ENCODE results near the gene ELF1. TPM values are rescaled to one million over a fixed set of nuclear protein-coding genes. Genes with fewer than 3 reads are reported as not detected.

ELF1 gene
- total and polyA plus RNA-seq, 2 experiments from 2014 or later = 7.0 to 12.7 TPM

DNA sequence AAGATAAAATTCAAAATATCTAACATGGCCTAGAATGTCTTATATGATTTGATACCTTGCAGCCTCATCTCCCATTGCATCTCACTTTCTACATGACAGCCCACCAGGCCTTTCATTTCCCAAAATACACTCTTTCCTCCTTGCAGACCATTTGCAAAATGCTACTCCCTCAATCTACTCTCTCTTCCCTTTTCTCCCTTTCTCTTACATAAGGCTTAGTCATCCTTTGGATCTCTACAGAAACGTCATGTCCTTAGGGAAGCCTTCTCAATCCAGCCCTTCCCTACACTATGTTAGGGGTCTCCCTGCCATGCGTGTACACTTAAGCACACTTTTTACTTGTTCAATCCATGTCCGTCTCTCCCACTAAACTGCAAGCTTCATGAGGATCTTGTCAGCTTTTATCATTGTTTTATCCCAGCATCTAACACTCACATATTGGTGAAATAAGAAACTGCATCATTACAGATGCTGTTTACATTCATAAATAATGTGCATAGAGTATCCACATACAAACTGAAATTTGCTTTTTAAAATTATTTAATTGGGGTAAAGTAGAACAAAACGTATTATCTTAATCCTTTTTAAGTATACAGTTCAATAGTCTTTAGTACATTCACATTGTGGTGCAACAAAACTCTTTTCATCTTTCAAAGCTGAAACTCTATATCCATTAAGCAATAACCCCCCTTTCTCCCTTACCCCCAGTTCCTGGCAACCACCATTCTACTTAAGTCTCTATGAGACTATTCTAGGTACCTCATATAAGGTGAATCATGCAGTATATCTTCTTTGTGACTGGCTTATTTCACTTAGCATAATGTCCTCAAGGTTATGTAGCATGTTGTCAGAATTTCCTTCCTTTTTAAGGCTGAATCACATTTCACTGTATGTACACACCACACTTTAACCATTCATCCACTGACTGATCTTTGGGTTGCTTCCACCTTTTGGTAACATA lies 30.6 kb upstream of the ELF1 start:
- Mint-ChIP-seq H3K9me3 (peaks cover 41% of the 10 kb centered on the region), H3K27ac (no peak overlapping the region), H3K36me3 (ENCODE audit: low read depth) (peaks cover 33% of the 10 kb centered on the region), H3K4me3 (no peak overlapping the region), H3K4me1 (no peaks in the 10 kb centered on the region), H3K27me3 (ENCODE audit: insufficient read depth, low read depth, poor library complexity) (peaks cover 1% of the 10 kb centered on the region)
- DNase-seq (ENCODE audit: low spot score) (no peak), ATAC-seq (no peak)
- Histone ChIP-seq H3K27ac (ENCODE audit: low read depth) (no peak overlapping the region), H3K36me3 (ENCODE audit: insufficient read depth) (no peaks in the 10 kb centered on the region), H3K4me2 (no peak overlapping the region), H3F3A (replicated peaks; ENCODE audit: low read depth) (no peaks in the 10 kb centered on the region; the same call in 1 of the 2 replicates), H3K79me2 (replicated peaks; ENCODE audit: insufficient read depth) (peaks cover 14% of the 10 kb centered on the region), H4K20me1 (replicated peaks; ENCODE audit: insufficient read depth) (no peaks in the 10 kb centered on the region; the same call in 1 of the 2 replicates), H3K27me3 (ENCODE audit: insufficient read depth) (no peaks in the 10 kb centered on the region), H2AFZ (no peak overlapping the region), H3K4me1 (ENCODE audit: insufficient read depth) (no peaks in the 10 kb centered on the region), H3K4me3 (no peak overlapping the region), H3K9me2 (ENCODE audit: insufficient read depth) (0 out of 2 replicates have a peak, but pooled peaks cover 7% of the 10 kb centered on the region)
- TF ChIP-seq ZNF331 (CRISPR knock-in tag; IDR thresholded peaks at IDR 0.05; ENCODE audit: low read depth) (no peak), EZH2phosphoT487 (IDR thresholded peaks at IDR 0.05; ENCODE audit: unreplicated experiment) (no peak), POLR2AphosphoS5 (IDR thresholded peaks at IDR 0.05; ENCODE audit: low read depth) (no peak), JUNB (IDR thresholded peaks at IDR 0.05; ENCODE audit: unreplicated experiment) (no peak), CREB1 (CRISPR knock-in tag; IDR thresholded peaks at IDR 0.05; ENCODE audit: low read depth) (no peak), EZH2 (IDR thresholded peaks at IDR 0.05; ENCODE audit: low read depth, unreplicated experiment) (no peak), ZNF462 (CRISPR knock-in tag; IDR thresholded peaks at IDR 0.05) (no peak), STAT1 (IDR thresholded peaks at IDR 0.05; ENCODE audit: unreplicated experiment) (no peak), NANOG (IDR thresholded peaks at IDR 0.05; ENCODE audit: borderline replicate concordance) (no peak), CTCF (conservative IDR thresholded peaks at IDR 0.05; ENCODE audit: low read depth in 2 of 2) (no peak), ZNF114 (CRISPR knock-in tag; IDR thresholded peaks at IDR 0.05) (no peak)
- TF ChIP-seq, protein P1, sequence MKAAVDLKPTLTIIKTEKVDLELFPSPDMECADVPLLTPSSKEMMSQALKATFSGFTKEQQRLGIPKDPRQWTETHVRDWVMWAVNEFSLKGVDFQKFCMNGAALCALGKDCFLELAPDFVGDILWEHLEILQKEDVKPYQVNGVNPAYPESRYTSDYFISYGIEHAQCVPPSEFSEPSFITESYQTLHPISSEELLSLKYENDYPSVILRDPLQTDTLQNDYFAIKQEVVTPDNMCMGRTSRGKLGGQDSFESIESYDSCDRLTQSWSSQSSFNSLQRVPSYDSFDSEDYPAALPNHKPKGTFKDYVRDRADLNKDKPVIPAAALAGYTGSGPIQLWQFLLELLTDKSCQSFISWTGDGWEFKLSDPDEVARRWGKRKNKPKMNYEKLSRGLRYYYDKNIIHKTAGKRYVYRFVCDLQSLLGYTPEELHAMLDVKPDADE (IDR thresholded peaks at IDR 0.05) = no peak
- TF ChIP-seq, protein P2, sequence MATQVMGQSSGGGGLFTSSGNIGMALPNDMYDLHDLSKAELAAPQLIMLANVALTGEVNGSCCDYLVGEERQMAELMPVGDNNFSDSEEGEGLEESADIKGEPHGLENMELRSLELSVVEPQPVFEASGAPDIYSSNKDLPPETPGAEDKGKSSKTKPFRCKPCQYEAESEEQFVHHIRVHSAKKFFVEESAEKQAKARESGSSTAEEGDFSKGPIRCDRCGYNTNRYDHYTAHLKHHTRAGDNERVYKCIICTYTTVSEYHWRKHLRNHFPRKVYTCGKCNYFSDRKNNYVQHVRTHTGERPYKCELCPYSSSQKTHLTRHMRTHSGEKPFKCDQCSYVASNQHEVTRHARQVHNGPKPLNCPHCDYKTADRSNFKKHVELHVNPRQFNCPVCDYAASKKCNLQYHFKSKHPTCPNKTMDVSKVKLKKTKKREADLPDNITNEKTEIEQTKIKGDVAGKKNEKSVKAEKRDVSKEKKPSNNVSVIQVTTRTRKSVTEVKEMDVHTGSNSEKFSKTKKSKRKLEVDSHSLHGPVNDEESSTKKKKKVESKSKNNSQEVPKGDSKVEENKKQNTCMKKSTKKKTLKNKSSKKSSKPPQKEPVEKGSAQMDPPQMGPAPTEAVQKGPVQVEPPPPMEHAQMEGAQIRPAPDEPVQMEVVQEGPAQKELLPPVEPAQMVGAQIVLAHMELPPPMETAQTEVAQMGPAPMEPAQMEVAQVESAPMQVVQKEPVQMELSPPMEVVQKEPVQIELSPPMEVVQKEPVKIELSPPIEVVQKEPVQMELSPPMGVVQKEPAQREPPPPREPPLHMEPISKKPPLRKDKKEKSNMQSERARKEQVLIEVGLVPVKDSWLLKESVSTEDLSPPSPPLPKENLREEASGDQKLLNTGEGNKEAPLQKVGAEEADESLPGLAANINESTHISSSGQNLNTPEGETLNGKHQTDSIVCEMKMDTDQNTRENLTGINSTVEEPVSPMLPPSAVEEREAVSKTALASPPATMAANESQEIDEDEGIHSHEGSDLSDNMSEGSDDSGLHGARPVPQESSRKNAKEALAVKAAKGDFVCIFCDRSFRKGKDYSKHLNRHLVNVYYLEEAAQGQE (IDR thresholded peaks at IDR 0.05; ENCODE audit: unreplicated experiment) = no peak
